GM03348 (cell line): Measurements from ENCODE around the gene FAM120C.

Source experiments
- DNase-seq: peaks from one replicate; pipeline ENCODE4 v3.0.0; 2012; ENCODE audit warnings: low spot score

The FAM120C gene

GRCh38 chrX:54043056-54043455, 140.0 kb downstream of the FAM120C start:
- DNase-seq: no peak

GRCh38 chrX:54042609-54043021, 140.4 kb downstream of the FAM120C start:
- DNase-seq: peak; percentile 80

- DNase-seq: no peak
Measured at GRCh38 chrX:54030329-54030728, 152.7 kb downstream of the FAM120C start.

- DNase-seq: no peak
Measured at GRCh38 chrX:54029529-54030143, 153.4 kb downstream of the FAM120C start.

GRCh38 chrX:54024350-54024749, 158.7 kb downstream of the FAM120C start:
- DNase-seq: no peak
